Measurements from ENCODE around the gene MYH7B. TPM values are rescaled to one million over a fixed set of nuclear protein-coding genes. Genes with fewer than 3 reads are reported as not detected.

MYH7B gene
- total RNA-seq, 1 experiment from 2014 or later: 0.98 TPM

DNA sequence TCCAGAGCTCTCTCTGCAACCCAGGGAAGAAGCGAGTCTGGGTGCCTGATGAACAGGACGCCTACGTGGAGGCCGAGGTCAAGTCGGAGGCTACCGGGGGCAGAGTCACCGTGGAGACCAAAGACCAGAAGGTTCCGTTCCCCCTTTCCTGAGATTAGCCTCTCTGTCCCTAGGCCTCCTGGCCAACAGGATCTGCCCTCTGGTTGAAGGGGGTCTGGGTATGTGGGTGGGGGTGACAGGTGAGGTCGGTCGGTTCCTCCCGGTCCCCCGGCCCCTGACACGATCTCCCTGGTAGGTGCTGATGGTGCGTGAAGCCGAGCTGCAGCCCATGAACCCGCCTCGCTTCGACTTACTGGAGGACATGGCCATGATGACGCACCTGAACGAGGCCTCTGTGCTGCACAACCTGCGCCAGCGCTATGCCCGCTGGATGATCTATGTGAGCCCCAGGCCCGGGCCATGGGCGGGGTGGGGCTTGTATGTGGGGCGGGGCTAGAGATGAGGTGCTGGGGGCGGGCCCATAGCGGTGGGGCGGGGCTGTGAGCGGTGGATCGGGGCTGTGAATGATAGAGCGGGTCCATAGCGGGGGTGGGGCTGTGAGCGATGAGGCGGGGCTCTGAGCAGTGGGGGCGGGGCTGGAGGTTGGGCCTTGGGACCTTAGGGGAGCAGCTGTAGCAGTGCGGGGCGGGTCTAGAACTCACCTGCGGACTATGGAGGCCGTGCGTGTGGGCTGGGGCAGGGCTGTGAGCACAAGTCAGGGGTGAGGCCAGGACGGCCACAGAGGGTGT lies 23.9 kb downstream of the MYH7B start:
- Mint-ChIP-seq H3K27me3 (ENCODE audit: low read depth) (peaks cover 33% of the 10 kb centered on the region), H3K9me3 (no peaks in the 10 kb centered on the region), H3K4me1 (peaks cover 52% of the 10 kb centered on the region), H3K4me3 (no peak overlapping the region), H3K27ac (no peak overlapping the region; the same call in 1 of the 2 replicates), H3K36me3 (no peaks in the 10 kb centered on the region)
- POLR2A ChIA-PET: interaction anchor here (0.5 kb wide), 1 partner anchor 110 kb away, joined by 4 read pairs; no protein-coding TSS in a partner anchor
- no peak for TF ChIP-seq JAZF1 (CRISPR knock-in tag; IDR thresholded peaks at IDR 0.05)
- TF ChIP-seq HMGA2 (CRISPR knock-in tag; IDR thresholded peaks at IDR 0.05): no peak
- TF ChIP-seq, protein P1, sequence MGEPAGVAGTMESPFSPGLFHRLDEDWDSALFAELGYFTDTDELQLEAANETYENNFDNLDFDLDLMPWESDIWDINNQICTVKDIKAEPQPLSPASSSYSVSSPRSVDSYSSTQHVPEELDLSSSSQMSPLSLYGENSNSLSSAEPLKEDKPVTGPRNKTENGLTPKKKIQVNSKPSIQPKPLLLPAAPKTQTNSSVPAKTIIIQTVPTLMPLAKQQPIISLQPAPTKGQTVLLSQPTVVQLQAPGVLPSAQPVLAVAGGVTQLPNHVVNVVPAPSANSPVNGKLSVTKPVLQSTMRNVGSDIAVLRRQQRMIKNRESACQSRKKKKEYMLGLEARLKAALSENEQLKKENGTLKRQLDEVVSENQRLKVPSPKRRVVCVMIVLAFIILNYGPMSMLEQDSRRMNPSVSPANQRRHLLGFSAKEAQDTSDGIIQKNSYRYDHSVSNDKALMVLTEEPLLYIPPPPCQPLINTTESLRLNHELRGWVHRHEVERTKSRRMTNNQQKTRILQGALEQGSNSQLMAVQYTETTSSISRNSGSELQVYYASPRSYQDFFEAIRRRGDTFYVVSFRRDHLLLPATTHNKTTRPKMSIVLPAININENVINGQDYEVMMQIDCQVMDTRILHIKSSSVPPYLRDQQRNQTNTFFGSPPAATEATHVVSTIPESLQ (CRISPR knock-in tag; IDR thresholded peaks at IDR 0.05): no peak
- TF ChIP-seq MXD4 (CRISPR knock-in tag; IDR thresholded peaks at IDR 0.05; ENCODE audit: borderline replicate concordance): no peak
- TF ChIP-seq TEAD4 (CRISPR knock-in tag; IDR thresholded peaks at IDR 0.05): no peak
- no peak for TF ChIP-seq ZNF423 (CRISPR knock-in tag; IDR thresholded peaks at IDR 0.05)
- no peak for TF ChIP-seq ZBTB21 (CRISPR knock-in tag; IDR thresholded peaks at IDR 0.05; ENCODE audit: borderline replicate concordance)
- no peak for TF ChIP-seq CREB1 (CRISPR knock-in tag; IDR thresholded peaks at IDR 0.05)
- no peak for TF ChIP-seq ATF1 (CRISPR knock-in tag; IDR thresholded peaks at IDR 0.05)
- TF ChIP-seq PRRX2 (CRISPR knock-in tag; IDR thresholded peaks at IDR 0.05): no peak
- no peak for TF ChIP-seq GABPB1 (CRISPR knock-in tag; IDR thresholded peaks at IDR 0.05)
- no peak for TF ChIP-seq ZNF281 (CRISPR knock-in tag; IDR thresholded peaks at IDR 0.05)
- TF ChIP-seq NFE2L1 (CRISPR knock-in tag; IDR thresholded peaks at IDR 0.05): no peak
- no peak for TF ChIP-seq RELA (CRISPR knock-in tag; IDR thresholded peaks at IDR 0.05; ENCODE audit: borderline replicate concordance)
- CTCF ChIA-PET: interaction anchor here (0.7 to 2.0 kb wide), 5 partner anchors 22 to 117 kb away, joined by 3 to 8 read pairs (median 4); partner anchors contain the start of genes ACSS2 and MYH7B
- DNase-seq (ENCODE audit: low spot score): peak; percentile 97
- peak; percentile 91 for ATAC-seq

GRCh38 chr20:34980543-34981233 lies 25.0 kb downstream of the MYH7B start:
- H3K36me3 Mint-ChIP-seq: no peaks in the 10 kb centered on the region
- TF ChIP-seq, protein P2, sequence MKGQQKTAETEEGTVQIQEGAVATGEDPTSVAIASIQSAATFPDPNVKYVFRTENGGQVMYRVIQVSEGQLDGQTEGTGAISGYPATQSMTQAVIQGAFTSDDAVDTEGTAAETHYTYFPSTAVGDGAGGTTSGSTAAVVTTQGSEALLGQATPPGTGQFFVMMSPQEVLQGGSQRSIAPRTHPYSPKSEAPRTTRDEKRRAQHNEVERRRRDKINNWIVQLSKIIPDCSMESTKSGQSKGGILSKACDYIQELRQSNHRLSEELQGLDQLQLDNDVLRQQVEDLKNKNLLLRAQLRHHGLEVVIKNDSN (CRISPR knock-in tag; IDR thresholded peaks at IDR 0.05): peak; percentile 51; the same call in 1 of the 2 replicates
- TF ChIP-seq RELA (CRISPR knock-in tag; IDR thresholded peaks at IDR 0.05; ENCODE audit: borderline replicate concordance) (no peak), USF2 (CRISPR knock-in tag; IDR thresholded peaks at IDR 0.05) (peak; percentile 72), AR (CRISPR knock-in tag; IDR thresholded peaks at IDR 0.05) (no peak)
- H3K27me3 Mint-ChIP-seq (ENCODE audit: low read depth): peaks cover 41% of the 10 kb centered on the region
- H3K4me3 Mint-ChIP-seq: no peak overlapping the region
- POLR2A ChIA-PET: no interaction called here
- H3K4me1 Mint-ChIP-seq: peaks cover 59% of the 10 kb centered on the region
- no peaks in the 10 kb centered on the region for H3K9me3 Mint-ChIP-seq
- ATAC-seq (no peak), DNase-seq (ENCODE audit: low spot score) (peak; percentile 51)
- CTCF ChIA-PET: interaction anchor here (0.7 to 2.0 kb wide), 6 partner anchors 9 to 116 kb away, joined by 3 to 8 read pairs (median 4); partner anchors contain the start of gene ACSS2
- no peak overlapping the region; the same call in 1 of the 2 replicates for H3K27ac Mint-ChIP-seq

Measured in WTC11 (cell line).